Cortex of kidney (tissue), 1 donor: ENCODE data around the gene ATP5MC2.
"Not testable (repeated sequence)": the region's sequence is repeated elsewhere in the genome, so short reads cannot be mapped to it uniquely, and the experiment has no call there.

Source experiments
- DNase-seq: peaks from one replicate; lab custom pipeline; 2025; lab: John Stamatoyannopoulos, UW

The ATP5MC2 gene

DNA sequence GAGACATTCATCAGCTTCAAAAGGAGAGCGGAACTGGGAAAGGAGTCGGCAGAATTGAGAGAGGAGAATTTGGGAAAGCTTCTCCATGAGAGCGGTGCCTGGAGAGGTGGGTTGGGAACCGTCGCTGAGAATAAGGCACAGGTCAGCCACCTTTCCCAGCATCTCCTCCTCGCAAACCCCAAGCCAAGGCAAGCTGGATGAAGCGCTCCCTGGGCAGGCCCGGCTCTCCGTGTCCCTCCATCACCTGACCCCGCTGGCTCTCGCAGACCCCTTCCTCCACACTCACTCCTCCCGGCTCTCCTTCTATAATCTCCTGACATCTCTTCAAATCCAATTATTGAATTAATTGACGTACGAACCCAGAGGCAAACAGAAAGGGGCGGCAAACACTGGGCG is 18.9 kb upstream of the ATP5MC2 start:
- DNase-seq: no peak

DNA sequence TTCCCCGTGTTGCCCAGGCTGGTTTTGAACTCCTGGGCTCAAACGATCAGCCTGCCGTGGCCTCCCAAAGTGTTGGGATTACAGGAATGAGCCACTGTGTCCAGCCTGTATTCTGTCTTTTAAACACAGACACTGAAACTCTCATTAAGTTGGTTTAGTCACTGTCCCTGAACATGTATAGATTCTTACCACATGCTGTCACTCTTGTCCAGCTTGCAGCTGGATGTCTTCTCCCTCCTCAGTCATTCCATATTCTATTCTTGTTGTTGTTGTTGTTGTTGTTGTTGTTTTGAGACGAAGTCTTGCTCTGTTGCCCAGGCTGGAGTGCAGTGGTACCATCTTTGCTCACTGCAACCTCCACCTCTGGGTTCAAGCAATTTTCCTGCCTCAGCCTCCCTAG is 12.3 kb upstream of the ATP5MC2 start:
- no peak for DNase-seq

DNA sequence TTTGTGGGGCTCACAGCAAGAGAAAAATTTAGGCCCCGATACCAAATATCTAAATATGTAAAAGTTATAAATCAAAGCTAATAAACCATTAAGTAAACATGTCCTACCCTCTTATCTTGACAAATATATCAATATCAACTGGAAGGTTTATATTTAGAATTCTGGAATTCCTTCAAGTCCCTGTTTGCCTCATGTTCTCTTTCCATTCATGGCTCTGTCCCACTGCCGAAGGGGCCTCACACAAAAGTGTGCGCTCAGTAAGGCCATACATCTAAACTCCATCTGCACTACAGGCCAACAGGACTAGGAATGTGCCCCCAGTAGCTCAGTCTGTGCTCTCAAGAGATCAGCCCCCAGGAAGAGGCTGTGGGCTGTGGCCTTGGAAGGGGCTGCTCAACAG is 10.6 kb upstream of the ATP5MC2 start:
- no peak for DNase-seq

DNA sequence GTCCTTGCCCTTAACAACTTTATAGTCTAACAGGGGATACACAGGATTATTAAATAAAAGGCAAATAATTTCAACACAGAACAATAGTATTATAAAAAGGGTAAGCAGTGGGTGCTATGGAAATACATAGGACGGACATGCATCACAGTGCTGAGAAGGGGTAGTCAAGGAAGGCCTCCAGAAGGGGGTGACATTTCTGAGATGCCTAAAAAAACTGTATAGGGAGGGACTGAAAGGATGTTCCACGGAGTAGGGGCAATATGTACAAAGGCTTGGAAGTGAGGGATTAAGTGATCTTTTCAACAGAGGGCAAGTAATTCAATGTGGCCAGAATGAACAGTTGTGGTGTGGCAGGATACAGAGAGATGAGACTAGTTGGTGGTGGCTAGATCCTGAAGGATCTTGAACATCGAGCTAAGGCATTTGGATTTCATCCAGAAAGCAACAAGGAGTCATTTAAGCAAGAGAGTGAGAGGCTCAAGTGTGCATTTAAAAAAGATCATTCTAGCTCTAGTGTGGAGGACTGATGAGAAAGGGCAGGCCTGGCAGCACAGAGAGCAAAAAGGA is 8.9 kb upstream of the ATP5MC2 start:
- DNase-seq: no peak

DNA sequence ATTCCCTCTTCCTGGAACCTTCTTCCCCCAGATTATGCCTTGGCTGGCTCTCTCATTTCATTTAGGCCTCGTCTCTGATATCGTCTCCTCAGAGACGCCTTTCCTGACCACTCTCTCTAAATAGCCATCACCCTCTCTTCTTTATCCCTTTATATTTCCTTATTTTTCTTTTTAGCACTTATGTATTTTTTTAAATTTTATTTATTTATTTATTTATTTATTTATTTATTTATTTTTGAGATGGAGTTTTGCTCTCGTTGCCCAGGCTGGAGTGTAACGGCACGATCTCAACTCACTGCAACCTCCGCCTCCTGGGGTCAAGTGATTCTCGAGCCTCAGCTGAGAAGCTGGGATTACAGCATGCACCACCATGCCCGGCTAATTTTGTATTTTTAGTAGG is 8.1 kb upstream of the ATP5MC2 start:
- DNase-seq: no peak

DNA sequence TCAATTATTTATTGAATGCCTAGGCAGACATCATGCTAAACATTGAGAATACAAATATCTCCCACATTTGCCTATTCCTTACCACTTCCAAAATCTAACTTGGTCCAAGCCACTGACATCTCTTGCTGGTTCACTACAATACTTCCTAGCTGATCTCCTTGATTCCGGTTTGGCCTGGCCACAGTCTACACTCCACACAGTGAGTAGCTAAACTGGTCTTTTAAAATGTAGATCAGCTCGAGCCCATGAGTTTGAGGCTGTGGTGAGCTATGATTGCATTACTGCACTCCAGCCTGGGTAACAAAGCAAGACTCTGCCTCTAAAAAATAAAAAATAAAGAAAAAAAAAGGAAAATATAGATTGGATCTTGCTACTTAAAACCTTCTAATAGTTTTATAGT is 7.6 kb upstream of the ATP5MC2 start:
- DNase-seq: no peak

DNA sequence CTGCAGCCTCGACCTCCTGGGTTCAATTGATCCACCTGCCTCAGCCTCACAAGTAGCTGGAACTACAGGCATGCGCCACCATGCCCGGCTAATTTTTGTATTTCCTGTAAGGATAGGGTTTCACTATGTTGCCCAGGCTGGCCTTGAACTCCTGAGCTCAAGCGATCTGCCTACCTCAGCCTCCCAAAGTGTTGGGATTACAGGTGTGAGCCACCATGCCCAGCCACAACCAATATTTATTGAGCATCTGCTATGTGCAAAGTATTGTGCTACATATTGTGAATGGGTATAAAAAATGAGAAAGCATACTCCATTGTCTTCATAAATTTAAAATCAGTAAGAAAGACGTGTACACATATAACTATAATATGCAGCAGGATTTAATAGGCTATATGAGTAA is 4.2 kb upstream of the ATP5MC2 start:
- not testable (repeated sequence) for DNase-seq

DNA sequence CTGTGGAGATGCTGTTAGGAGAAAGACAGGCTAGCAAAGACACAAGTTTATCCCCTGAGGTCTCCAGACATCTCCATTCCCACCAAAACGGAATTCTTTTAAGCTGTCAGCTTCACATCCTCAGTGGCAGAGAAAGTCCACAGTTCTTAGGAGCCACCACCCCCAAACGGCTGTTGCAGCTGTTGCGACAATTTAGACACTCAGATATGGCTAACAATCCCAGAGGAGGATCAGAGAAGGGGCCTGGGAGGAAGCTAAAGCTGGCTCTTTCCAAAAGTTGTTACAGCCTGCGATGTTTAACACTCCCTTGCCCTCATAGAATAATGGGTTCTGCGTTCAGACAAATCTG is 1.9 kb upstream of the ATP5MC2 start:
- no peak for DNase-seq

DNA sequence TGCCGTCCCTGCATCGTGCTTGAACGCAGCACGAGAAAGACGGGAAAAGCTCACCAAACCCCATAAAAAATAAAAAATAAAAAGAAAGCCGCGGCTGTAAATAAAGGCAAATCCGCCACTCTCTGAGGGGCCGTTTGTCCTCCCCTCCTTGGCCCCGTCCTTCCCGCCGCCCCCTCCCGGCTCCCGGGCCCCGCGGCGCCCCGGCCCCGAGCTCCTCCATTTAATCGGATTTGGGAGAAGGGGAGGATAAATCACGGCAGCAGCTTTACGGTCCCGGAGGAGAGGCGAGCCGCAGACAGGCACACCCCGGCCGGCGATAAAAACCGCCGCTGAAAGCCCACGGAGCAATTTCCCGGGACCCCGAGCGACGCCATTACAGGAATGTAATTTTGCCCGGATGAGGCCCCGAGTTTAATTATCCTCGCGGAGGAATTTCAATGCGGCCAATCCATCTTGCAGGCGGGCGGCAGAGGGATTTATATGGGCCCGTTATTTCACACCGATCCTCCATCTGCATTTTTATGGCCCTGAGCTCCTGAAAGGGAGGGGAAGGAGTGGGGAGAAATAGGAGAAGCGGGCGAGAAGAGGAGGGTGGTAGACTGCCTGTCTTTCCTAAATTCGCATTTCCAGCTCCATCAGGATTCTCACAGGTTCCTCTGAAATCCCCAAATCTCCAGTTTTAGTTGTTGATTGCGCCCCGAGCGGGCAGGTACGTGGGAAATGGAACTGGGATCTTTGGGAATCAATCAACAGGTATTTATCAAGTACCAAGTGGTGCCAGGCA is 1.3 kb upstream of the ATP5MC2 start:
- DNase-seq: no peak

DNA sequence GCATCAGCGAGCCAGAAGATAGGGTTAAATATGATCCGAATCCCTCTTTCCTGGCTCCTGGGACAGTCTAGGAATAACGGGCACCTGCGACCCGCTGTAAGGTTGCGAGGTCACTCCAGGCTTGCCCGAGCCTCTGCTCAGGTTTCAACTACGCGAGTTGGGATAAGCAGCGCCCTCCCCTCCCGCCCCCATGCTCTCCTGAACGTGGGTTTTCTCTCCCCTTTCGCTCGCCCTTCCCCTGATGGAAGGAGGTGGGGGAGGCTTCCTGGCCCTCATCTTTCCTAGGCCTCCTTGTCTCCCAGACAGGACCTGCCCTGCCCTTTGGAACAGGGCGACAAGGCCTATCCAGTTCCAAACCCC is 753 bp upstream of the ATP5MC2 start:
- DNase-seq: no peak

DNA sequence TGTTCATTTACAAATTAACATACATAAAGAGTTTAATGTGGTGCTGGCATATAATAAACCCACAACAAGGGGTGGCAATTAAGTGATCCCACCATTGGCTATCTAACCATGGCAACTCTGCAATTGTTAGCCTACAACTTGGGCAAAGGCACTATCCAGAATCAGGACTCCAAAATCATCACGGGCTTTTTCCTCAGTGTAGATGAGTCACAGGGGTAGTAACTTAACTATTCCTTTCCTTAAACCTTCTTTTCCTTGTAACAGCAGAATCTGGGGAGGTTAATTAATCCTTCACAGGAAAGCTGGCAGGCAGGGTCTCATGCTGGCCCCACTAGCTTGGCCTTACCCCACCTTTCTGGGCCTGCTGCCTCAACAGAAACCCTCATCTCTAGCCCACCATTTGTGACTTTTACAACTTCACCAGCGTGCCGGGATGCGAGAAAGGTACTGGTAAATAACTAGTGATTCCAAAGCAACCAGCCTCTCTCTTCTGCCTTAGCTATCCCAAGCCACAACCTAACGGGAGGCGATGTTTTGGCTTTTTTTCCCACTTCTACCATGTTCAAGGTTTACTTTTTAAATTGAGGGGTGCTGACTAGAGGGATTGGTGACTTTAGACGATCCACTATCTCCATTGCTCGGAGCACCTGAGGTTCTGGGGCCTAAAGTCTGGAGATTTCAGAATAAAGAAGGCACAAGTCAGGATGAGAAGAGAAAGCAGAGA is 744 bp downstream of the ATP5MC2 start:
- no peak for DNase-seq

DNA sequence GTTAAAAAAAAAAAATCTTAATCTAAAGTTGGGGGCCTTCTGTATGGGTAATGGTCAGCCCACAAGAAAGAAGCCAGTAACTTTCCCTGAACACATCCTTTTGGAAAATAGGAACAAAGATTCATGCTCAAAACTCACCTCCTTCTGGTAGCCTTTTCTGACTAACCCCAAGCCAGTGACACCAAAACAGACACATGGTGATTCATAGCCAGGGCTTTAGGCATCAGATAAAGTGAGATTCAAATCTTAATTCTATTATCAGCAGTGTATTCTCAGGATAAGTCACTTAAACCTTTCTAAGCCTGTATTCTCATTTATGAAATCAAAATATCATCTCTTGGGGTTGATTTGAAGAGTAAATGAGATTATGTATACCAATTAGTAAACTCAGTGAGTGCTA is 4.9 kb downstream of the ATP5MC2 start:
- DNase-seq: no peak

DNA sequence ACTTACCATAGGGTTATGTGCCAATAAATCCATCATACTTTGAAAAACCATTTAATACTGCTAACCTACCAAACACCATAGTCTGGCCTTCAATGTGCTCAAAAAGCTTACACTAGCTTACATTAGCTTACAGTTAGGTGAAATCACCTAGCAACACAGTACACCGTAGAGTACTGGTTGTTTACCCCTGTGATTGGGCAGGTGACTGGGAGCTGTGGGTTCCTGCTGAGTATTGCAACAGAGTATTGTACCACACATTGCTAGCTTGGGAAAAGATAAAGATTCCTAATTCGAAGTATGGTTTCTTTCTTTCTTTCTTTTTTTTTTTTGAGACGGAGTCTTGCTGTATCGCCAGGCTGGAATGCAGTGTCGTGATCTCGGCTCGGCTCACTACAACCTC is 5.6 kb downstream of the ATP5MC2 start:
- DNase-seq: no peak

DNA sequence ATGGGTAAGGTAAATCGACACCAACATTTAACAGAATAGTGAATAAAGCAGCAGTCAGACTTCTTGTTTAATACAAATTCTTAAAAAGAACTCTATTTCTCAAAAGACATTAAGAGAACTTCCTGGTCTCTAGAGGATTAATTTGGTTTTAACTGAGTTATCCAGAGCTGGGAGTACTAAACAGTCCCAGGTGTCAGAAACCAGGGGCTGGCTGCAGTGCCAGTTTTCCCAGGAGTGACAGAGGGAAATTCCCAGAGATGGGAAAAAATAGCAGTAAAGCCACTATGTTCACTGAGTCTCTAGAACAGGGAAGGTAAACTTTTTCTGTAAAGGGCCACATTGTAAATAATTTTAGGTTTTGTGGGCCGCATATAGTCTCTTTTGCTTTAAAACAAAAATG is 8.8 kb downstream of the ATP5MC2 start:
- DNase-seq: no peak

DNA sequence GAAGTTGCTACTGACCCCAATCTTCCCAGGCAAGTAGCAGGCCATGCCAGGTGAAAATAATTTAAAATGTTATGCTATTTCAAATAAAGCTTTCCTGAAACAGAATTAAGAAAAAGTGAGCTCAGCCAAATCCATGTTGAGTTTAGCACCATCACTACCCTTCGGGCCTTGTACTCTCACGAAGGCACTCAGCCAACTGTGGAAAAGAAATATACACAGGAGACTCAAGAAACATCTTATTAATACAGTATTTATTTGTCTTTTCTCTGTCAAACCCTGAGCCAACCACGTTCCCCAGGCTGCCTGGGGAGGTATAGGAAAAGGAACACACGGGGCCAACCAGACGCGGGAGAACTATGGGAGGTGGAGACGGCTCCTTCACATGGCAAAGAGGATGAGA is 10.9 kb downstream of the ATP5MC2 start:
- no peak for DNase-seq

DNA sequence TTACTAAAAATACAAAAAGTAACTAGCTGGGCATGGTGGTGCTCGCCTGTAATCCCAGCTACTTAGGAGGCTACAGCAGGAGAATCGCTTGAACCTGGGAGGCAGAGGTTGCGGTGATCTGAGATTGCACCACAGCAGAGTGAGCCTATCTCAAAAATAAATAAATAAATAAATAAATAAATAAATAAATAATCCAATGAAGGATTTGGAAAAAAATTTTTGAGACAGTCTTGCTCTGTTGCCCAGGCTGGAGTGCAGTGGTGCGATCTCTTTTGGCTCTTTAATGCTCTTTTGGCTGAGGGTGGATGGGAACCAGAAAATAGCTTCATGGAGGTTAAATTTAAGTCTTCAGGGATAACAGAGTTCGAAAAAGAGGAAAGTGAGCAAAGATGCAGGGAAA is 11.7 kb downstream of the ATP5MC2 start:
- no peak for DNase-seq

DNA sequence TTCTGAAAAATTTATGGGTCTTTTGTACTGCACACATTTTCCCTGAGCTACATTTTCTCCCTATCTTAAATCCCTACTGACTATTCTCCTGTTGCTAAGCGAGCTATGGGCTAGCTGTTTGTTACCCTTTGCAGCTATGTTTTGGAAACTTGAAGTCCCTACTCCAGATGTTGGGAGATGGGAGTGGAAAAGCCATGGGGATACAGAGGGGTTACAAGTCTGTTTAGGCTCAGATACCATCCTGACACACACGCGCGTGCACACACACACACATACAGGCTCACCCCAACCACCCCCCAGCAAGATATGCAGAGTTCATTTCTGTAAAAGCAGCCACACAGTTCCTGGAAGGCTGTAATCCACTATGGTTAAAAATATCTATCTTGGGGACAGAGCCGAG is 15.8 kb downstream of the ATP5MC2 start:
- no peak for DNase-seq

DNA sequence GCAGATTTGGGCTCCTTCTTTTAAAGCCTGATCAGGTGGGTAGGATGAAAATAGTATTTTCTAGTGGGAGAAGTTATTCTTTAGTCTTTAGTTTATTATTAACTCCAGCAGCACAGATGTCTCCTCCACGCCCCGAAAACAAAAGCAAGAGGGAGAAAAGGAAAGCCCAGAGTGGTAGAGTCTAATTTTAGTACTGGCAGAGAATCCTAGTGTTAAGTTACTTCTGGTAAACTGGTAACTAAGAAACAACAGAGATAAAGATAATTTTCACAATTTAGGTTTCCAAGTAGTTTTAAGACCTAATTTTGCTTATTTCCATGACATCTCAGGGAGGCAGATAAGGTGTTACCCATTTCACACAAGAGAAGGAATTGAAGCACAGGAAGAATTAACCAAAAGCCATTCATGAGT is 16.3 kb downstream of the ATP5MC2 start:
- no peak for DNase-seq

DNA sequence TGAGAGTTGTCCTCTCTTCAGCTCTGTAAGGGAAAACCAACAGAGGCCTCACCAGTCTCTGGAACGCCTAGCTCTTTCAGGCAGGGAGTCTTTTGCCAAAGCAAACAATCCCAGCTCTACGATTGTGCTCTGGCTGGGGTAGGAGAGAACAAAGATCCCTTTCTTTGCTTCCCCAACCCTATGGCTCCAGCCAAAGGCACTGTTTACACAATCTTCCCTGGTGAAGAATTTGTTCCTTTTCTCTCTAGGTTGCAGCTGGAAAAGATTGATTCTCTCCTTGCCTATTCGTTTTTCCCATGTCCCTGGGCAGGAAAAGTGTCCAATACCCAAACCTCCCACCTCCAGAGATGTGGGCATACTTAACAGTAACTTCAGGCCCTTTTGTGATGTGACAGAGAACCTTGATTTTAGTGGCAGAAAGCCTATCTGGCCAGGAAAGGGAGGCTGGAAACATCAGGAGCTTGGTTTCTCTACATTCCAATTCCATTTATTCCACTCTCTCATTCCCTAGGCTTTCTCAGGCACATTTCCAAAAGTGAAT is 16.8 kb downstream of the ATP5MC2 start:
- DNase-seq: no peak

DNA sequence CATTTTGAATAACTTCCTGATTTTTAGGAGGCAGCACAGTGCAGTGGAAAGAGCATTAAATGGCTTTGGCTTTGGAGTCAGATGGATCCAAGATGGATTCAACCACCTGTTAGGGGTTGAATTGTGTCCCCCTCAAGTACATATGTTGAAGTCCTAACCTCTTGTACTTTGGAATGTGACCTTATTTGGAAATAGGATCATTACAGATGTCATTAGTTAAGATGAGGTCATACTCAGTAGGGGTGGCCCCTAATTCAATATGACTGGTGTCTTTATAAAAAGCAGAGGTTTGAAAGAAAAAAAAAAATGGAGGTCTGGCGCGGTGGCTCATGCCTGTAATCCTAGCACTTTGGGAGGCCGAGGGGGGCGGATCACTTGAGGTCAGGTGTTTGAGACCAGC is 18.8 kb downstream of the ATP5MC2 start:
- DNase-seq: no peak

DNA sequence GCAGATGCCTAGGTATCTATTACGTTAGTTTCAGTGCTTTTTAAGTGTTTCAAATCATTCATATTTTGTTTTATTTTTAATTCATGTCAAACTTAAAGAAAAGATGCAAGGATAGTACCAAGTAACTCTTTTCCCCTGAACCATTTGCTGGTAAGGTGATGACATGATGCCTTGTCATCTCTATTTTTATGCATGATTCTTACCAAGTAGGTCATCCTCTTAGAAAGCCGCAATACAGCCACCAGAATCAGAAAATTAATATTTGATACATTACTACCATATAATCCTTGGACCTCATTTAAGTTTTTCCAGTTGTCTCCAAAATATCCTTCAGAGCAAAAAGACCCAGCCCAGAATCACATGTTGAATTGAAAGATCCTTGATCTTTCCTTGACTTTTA is 22.3 kb downstream of the ATP5MC2 start:
- no peak for DNase-seq

DNA sequence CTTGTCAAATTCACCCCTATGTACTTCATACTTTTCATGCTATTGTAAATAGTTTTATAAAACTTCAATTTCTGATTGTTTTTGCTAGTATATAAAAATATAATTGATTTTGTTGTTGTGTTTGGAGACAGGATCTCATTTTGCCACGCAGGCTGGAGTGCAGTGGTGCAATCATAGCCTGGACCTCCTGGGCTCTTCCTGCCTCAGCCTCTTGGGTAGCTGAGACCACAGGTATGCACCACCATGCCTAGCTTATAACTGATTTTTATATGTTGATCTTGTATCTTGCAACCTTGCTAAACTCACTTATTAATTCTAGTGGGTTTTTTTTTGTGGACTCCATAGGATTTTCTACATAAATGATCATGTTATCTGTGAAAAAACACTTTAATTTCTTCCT is 23.5 kb downstream of the ATP5MC2 start:
- DNase-seq: no peak

DNA sequence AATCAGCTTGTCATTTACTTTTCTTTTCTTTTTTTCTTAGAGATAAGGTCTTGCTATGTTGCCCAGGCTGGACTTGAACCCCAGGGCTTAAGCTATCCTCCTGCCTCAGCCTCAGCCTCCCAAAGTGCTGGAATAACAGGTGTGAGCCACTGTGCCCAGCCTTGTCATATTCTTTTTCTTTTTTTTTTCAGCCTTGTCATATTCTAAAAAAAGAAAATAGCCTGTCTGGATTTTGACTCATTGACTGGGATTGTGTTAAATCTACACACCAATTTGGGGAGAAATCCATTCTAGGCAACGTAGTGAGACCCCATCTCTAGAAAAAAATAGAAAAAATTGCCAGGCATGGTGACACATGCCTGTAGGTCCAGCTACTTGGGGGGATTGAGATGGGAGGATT is 24.1 kb downstream of the ATP5MC2 start:
- DNase-seq: no peak
